HT1080 (cell line): ENCODE measurements around the gene INPP5J. TPM values are rescaled to one million over a fixed set of nuclear protein-coding genes. Genes with fewer than 3 reads are reported as not detected.

Experiments used
- small RNA-seq: library from RNA; depleted of rRNA; stranded (forward); fragments of <200 nt; gene quantifications from one replicate; pipeline ENCODE3, GENCODE V24; 2014
- total RNA-seq: library from RNA; depleted of rRNA; stranded (reverse); fragments of >200 nt; shearing (Covaris generic); gene quantifications from 2 replicates; pipeline ENCODE4 v1.2.3, GENCODE V29; 2014; rRNA removed

The INPP5J gene
- total RNA-seq, 1 experiment from 2014 or later, result 0.88 TPM

Small RNA genes lying within 50 kb of the gene (small RNA-seq; reads per million reads assigned to genes)
- 0.16 reads per million for gene MIR3928

Other genes starting within 250 kb of the INPP5J start
- 24.8 and 27.4 TPM in 2 replicates for gene MORC2, start 154.2 kb upstream of the INPP5J start, total RNA-seq
- gene TUG1, start 153.7 kb upstream of the INPP5J start, total RNA-seq, result 31.0 and 40.4 TPM in 2 replicates
- gene SMTN, start 41.6 kb upstream of the INPP5J start, total RNA-seq, result 96.3 and 116 TPM in 2 replicates
- gene SELENOM, start 15.4 kb upstream of the INPP5J start, total RNA-seq, result 11.0 and 15.9 TPM in 2 replicates
- 0.17 and 0.37 TPM in 2 replicates for gene PLA2G3, start 17.5 kb downstream of the INPP5J start, total RNA-seq
- 18.5 and 20.4 TPM in 2 replicates for gene RNF185, start 37.2 kb downstream of the INPP5J start, total RNA-seq
- gene LIMK2, start 89.3 kb downstream of the INPP5J start, total RNA-seq, result 18.7 and 19.9 TPM in 2 replicates
- 1.1 and 1.3 TPM in 2 replicates for gene PIK3IP1, start 169.5 kb downstream of the INPP5J start, total RNA-seq
- 15.3 and 17.8 TPM in 2 replicates for gene PATZ1, start 223.4 kb downstream of the INPP5J start, total RNA-seq